ENCODE results near the gene SLC6A3. TPM values are rescaled to one million over a fixed set of nuclear protein-coding genes. Genes with fewer than 3 reads are reported as not detected.

The SLC6A3 gene
- total RNA-seq, 1 donor from 2014 or later: not detected

DNA sequence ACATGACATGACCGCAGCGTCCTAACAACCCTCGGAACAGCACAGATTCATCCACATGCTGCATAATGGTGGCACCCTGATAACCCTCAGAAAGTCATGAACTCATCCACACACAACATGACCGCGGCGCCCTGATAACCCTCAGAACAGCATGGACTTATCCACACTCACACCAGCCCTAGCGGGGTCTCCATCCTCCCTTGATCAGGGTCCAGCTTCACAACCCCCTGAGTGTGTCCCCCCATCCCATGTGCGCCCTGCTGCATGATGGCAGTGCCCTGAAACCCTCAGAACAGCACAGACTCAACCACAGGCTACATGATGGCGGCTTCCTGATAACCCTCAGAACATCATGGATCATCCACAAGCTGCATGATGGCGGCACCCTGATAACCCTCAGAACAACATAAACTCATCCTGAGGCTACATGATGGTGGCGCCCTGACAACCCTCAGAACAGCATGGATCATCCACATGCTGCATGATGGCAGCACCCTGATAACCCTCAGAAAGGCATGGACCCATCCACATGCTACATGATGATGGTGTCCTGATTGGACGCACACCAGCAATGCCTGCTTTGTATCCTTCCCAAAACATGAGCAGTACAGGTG, 28.3 kb downstream of the SLC6A3 start:
- intact Hi-C loops (cut with micrococcal nuclease): no loop called here
- no peak overlapping the region for H3K27ac Mint-ChIP-seq

GRCh38 chr5:1415626-1416360, 29.4 kb downstream of the SLC6A3 start:
- peaks cover 3% of the 10 kb centered on the region for H3K27me3 Mint-ChIP-seq (ENCODE audit: insufficient read depth)
- no peaks in the 10 kb centered on the region for H3K36me3 Mint-ChIP-seq (ENCODE audit: low read depth)
- no peak overlapping the region for H3K27ac Mint-ChIP-seq
- H3K9me3 Mint-ChIP-seq: peaks cover 1% of the 10 kb centered on the region
- intact Hi-C loops (cut with micrococcal nuclease): no loop called here
- no peaks in the 10 kb centered on the region for H3K4me1 Mint-ChIP-seq (ENCODE audit: low read depth)
- no peak for DNase-seq (ENCODE audit: low spot score)
- H3K4me3 Mint-ChIP-seq: no peak overlapping the region

More for the DNA sequence above, 28.3 kb downstream of the SLC6A3 start:
- no peak overlapping the region for H3K4me3 Mint-ChIP-seq
- H3K9me3 Mint-ChIP-seq: peaks cover 3% of the 10 kb centered on the region
- H3K36me3 Mint-ChIP-seq (ENCODE audit: low read depth): no peaks in the 10 kb centered on the region
- no peak for DNase-seq (ENCODE audit: low spot score)
- H3K4me1 Mint-ChIP-seq (ENCODE audit: low read depth): no peaks in the 10 kb centered on the region
- peaks cover 3% of the 10 kb centered on the region for H3K27me3 Mint-ChIP-seq (ENCODE audit: insufficient read depth)

GRCh38 chr5:1415059-1415425, 30.2 kb downstream of the SLC6A3 start:
- peaks cover 3% of the 10 kb centered on the region for H3K27me3 Mint-ChIP-seq (ENCODE audit: insufficient read depth)
- H3K4me3 Mint-ChIP-seq: no peak overlapping the region
- H3K36me3 Mint-ChIP-seq (ENCODE audit: low read depth): no peaks in the 10 kb centered on the region
- intact Hi-C loops (cut with micrococcal nuclease): no loop called here
- H3K27ac Mint-ChIP-seq: no peak overlapping the region
- DNase-seq (ENCODE audit: low spot score): no peak
- H3K9me3 Mint-ChIP-seq: no peaks in the 10 kb centered on the region
- no peaks in the 10 kb centered on the region for H3K4me1 Mint-ChIP-seq (ENCODE audit: low read depth)

DNA sequence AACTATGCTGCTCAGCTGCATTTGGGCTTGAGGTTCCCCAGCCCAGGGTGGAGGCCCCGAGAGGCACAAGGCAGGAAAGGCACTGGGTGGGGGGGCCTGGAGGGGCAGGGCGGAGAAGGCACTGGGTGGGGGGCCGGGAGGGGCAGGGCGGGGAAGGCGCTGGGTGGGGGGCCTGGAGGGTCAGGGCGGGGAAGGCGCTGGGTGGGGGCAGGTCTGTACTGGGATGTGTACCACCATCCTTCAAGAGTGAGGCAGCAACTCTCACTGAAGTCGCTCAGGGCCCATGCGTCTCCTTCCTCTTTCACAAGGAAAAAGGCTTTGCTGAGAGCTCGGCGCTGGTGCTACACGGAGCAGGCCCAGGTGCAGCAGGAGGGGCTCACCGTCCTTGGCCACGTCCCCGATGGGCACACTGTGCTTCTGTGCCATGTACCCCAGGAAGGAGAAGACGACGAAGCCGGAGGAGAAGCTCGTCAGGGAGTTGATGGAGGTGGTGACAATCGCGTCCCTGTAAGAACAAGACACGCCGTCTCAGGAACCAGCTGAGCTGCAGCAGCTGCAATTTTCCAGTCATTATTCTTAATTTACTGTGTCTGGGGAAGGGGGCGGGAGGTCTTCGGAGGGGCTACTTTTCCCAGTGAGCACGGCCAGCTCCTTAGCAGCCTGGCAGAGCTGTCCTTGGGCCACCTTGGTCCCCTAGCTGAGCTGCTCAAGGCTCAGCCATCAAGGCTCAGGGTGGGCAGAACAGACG, 30.8 kb downstream of the SLC6A3 start:
- Mint-ChIP-seq H3K4me1 (ENCODE audit: low read depth) (no peaks in the 10 kb centered on the region), H3K9me3 (no peaks in the 10 kb centered on the region), H3K27me3 (ENCODE audit: insufficient read depth) (peaks cover 3% of the 10 kb centered on the region), H3K27ac (no peak overlapping the region), H3K4me3 (no peak overlapping the region), H3K36me3 (ENCODE audit: low read depth) (no peaks in the 10 kb centered on the region)
- intact Hi-C loops (cut with micrococcal nuclease): no loop called here
- no peak for DNase-seq (ENCODE audit: low spot score)

GRCh38 chr5:1413611-1414241, 31.5 kb downstream of the SLC6A3 start:
- DNase-seq (ENCODE audit: low spot score): no peak
- H3K4me1 Mint-ChIP-seq (ENCODE audit: low read depth): no peaks in the 10 kb centered on the region
- intact Hi-C loops (cut with micrococcal nuclease): no loop called here
- H3K36me3 Mint-ChIP-seq (ENCODE audit: low read depth): no peaks in the 10 kb centered on the region
- peaks cover 3% of the 10 kb centered on the region for H3K27me3 Mint-ChIP-seq (ENCODE audit: insufficient read depth)
- no peak overlapping the region for H3K27ac Mint-ChIP-seq
- H3K9me3 Mint-ChIP-seq: no peaks in the 10 kb centered on the region
- H3K4me3 Mint-ChIP-seq: no peak overlapping the region

DNA sequence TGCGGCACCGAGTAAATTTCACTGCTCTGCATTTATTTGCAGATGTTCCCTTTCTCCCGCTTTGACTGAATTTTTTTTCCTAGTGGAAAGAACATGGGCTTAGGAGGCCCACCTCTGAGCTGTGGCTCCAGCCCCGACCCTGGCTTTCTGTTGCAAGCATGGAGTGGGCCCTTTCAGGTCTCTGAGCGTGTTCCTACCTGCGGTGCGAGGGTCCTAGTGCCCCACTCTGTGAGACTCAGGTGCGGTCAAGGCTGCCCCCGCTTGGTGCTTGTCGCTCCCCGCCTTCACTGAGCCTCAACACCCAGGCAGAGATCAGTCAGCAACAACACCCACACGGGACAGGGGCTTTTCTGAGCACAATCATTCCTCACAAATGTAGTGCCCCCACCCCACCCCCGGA, 32.0 kb downstream of the SLC6A3 start:
- no peaks in the 10 kb centered on the region for H3K9me3 Mint-ChIP-seq

DNA sequence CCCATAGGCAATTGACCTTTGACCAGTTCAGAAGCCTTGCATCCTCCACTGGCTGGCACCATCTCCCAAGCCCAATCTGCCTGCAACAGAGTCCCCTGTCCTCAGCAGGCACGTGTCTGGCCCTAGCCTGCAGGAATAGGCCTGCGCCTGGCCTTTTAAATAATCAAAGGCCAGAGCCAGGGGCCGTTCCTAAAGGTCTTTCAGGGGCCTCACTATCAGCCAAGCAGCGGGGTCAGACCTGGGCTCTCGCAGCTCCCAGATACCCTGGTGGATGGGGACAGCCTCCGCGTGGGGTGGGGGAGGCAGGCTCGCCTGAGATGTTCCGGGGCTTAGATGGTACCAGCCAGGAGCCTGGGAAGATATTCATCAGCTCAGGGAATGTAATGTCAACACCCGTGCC, 32.6 kb downstream of the SLC6A3 start:
- no peak for DNase-seq (ENCODE audit: low spot score)

More for the DNA sequence above, 32.0 kb downstream of the SLC6A3 start:
- Mint-ChIP-seq H3K36me3 (ENCODE audit: low read depth) (no peaks in the 10 kb centered on the region), H3K4me1 (ENCODE audit: low read depth) (no peaks in the 10 kb centered on the region), H3K4me3 (no peak overlapping the region), H3K27ac (no peak overlapping the region), H3K27me3 (ENCODE audit: insufficient read depth) (peaks cover 3% of the 10 kb centered on the region)
- intact Hi-C loops (cut with micrococcal nuclease): no loop called here
- DNase-seq (ENCODE audit: low spot score): no peak

DNA sequence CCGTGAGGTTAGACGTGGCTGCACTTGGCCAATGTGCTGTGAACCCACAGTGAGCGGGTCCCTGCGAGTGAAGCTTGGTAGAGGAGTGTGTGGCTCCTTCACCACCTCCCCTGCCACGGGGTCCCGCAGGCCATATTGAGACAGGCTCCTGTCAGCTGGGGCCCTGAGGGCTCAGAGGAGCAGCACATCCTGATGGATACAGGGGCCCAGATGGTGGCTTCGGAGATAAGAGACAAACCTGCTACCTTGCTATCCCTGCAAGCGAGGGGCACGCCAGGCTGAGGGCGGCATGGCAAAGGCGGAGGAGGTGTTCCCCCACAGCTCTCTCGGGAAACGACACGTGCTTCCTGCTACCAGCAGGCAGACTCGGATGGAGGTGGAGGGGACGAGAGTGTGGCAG, 33.1 kb downstream of the SLC6A3 start:
- intact Hi-C loops (cut with micrococcal nuclease): no loop called here
- Mint-ChIP-seq H3K27me3 (ENCODE audit: insufficient read depth) (peaks cover 3% of the 10 kb centered on the region), H3K4me1 (ENCODE audit: low read depth) (no peaks in the 10 kb centered on the region), H3K27ac (no peak overlapping the region), H3K36me3 (ENCODE audit: low read depth) (no peaks in the 10 kb centered on the region), H3K4me3 (no peak overlapping the region), H3K9me3 (no peaks in the 10 kb centered on the region)
- DNase-seq (ENCODE audit: low spot score): no peak

More for the DNA sequence above, 32.6 kb downstream of the SLC6A3 start:
- no peak overlapping the region for H3K4me3 Mint-ChIP-seq
- H3K36me3 Mint-ChIP-seq (ENCODE audit: low read depth): no peaks in the 10 kb centered on the region
- intact Hi-C loops (cut with micrococcal nuclease): no loop called here
- H3K27me3 Mint-ChIP-seq (ENCODE audit: insufficient read depth): peaks cover 3% of the 10 kb centered on the region
- H3K9me3 Mint-ChIP-seq: no peaks in the 10 kb centered on the region
- no peaks in the 10 kb centered on the region for H3K4me1 Mint-ChIP-seq (ENCODE audit: low read depth)
- H3K27ac Mint-ChIP-seq: no peak overlapping the region

DNA sequence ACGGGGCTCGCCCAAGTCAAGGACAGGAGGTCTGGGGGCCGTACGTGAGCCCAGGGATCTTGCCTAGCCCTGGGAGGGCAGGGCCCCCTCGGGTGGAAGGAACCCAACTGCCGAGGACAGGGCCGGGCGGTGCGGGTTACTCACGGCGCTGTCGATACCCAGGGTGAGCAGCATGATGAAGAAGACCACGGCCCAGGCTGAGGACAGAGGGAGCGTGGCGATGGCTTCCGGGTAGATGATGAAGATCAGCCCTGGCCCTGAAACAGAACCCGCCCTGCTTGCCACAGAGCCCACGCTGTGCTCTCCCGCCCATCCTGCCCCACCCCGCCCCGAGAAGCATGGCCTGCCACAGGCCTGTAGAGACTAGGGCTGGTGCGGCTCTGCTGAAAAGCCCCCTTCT, 34.1 kb downstream of the SLC6A3 start:
- intact Hi-C loops (cut with micrococcal nuclease): no loop called here
- no peaks in the 10 kb centered on the region for H3K36me3 Mint-ChIP-seq (ENCODE audit: low read depth)
- peaks cover 3% of the 10 kb centered on the region for H3K27me3 Mint-ChIP-seq (ENCODE audit: insufficient read depth)
- H3K27ac Mint-ChIP-seq: no peak overlapping the region
- H3K9me3 Mint-ChIP-seq: no peaks in the 10 kb centered on the region
- no peak overlapping the region for H3K4me3 Mint-ChIP-seq
- DNase-seq (ENCODE audit: low spot score): no peak
- no peaks in the 10 kb centered on the region for H3K4me1 Mint-ChIP-seq (ENCODE audit: low read depth)

GRCh38 chr5:1410156-1411014, 34.9 kb downstream of the SLC6A3 start:
- Mint-ChIP-seq H3K27me3 (ENCODE audit: insufficient read depth) (peaks cover 3% of the 10 kb centered on the region), H3K4me3 (no peak overlapping the region), H3K9me3 (no peaks in the 10 kb centered on the region), H3K36me3 (ENCODE audit: low read depth) (no peaks in the 10 kb centered on the region), H3K4me1 (ENCODE audit: low read depth) (no peaks in the 10 kb centered on the region), H3K27ac (no peak overlapping the region)
- no peak for DNase-seq (ENCODE audit: low spot score)
- intact Hi-C loops (cut with micrococcal nuclease): no loop called here

DNA sequence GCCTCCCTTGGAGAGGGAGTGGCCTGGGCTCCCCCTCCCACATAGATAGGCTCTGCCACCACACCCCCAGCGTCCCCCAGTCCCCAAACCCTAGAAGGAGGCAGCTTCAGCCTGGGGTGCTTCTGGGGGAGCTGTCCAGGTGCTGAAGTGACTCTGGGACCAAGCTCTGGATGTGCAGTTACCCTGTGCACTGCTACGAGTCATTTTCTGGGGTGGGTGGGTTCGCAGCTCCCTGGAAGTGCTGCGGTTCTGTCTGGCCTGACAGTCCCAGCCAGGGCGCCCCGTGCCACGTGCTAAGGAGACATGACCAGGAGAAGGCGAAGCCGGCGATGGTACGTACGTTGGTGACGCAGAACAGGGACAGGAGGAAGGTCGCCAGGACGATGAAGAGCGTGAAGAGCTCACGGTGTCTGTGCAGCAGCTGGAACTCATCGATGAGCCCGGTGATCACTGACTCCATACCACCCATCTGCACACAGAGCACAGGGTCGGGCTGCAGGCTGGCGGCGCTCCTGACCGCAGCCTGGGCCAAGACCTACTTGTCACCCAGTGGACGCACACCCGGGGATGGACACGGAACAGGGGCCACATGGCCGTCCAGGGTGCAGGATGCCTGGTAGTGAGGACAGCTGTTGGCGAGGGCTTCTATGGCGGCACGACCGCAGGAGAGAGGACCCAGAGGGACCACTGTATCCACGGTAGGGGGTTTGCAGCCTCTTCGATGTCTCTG, 35.7 kb downstream of the SLC6A3 start:
- Mint-ChIP-seq H3K4me1 (ENCODE audit: low read depth) (no peaks in the 10 kb centered on the region), H3K27ac (no peak overlapping the region), H3K36me3 (ENCODE audit: low read depth) (no peaks in the 10 kb centered on the region), H3K27me3 (ENCODE audit: insufficient read depth) (peaks cover 3% of the 10 kb centered on the region), H3K4me3 (no peak overlapping the region), H3K9me3 (no peaks in the 10 kb centered on the region)
- DNase-seq (ENCODE audit: low spot score): peak; percentile 5
- intact Hi-C loops (cut with micrococcal nuclease): no loop called here
